ENCODE results near the gene HDDC2.

DNA sequence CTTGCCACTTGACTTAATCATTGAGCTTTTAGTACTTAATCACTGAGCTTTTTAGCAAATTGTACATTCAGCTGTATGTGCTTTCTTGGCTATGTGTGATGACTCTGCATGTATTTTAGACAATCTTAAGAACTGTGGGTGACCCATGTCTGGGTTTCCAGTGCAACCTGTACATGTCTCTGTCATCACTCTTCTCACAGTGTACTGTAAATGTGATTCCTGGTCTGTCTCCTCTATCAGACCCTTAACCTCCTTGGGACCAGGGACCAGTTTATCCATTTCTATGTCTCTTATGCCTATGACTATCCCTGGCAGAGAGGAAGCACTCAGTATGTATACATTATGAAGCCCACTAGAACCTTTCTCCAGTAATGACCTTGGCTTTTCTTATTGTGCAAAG is 36.6 kb upstream of the HDDC2 start:
- TF ChIP-seq CTCF (IDR thresholded peaks at IDR 0.05) = no peak
- no peak for TF ChIP-seq POLR2A (IDR thresholded peaks at IDR 0.05)
